ENCODE data around the gene VSIG10L. TPM values are rescaled to one million over a fixed set of nuclear protein-coding genes. Genes with fewer than 3 reads are reported as not detected.

The VSIG10L gene
- 0.77 TPM for total RNA-seq
- long read RNA-seq, partial matches to known transcripts = 2 of 2 reads
- long read RNA-seq, other reads (novel, unspliced or antisense) = 0 of 2 reads

DNA sequence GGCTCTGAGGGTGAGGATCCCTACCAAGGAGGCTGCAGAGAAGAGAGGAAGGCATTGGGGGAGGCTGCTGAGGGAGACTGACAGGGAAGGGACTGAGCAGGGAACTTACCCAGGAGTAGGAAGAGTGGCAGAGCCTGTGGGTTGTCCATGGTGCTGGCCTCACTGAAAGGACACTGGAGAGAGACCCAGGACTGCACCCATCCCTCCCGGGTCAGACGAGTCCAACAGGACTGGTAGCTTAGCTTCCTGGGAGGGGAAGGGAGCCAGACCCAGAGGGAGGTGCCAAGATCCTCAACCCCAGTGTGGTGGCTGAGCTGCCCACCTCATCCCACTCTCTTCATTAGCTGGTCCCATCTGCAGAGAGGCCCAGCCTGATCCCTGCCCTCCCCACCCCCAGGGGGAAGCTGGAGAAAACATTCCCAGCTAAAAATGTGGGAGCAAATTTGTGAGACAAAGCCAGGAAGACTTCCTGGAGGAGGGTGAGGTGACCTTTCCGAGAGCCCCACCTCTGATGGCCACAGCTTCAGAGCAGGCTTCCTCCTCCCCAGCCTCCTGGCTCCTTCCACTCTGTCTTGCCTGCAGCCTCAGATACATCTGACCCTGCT, at the start of gene VSIG10L:
Gene VSIG10L, minus strand, starts transcription at position 164 of the 605 bp plus-strand sequence. Its CDS starts 15 bp downstream, at position 149.
- no peak for DNase-seq
- ATAC-seq = no peak

DNA sequence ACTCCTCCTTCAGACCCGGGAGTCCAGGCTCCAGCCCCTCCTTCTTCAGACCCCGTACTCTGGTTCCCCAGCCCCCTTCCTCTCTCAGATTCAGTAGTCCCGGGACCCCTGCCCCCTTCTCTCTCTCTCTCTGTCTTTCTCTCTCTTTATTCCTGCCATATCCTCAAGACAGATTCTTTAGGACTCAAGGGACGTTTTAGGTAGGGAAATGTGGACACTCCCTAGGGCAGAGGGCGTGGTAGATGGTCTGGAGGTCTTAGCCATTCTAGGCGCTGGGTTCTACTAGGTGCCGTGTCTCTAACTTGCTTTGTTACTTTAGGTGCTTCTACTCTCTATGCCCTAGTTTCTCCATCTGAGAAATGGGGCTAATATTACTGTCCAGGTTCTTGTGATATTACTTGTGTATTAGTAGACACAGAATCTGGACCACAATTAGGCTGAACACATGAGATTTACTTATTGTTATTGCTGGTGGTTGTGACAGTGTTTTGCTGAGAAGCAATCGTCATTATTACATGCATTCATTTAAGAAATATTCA, 49.2 kb upstream of the VSIG10L start:
- ATAC-seq (no peak), DNase-seq (no peak)
- intact Hi-C loops (cut with micrococcal nuclease) = no loop called here

More for the DNA sequence above, at the start of gene VSIG10L:
- intact Hi-C loops (cut with micrococcal nuclease) = no loop called here

DNA sequence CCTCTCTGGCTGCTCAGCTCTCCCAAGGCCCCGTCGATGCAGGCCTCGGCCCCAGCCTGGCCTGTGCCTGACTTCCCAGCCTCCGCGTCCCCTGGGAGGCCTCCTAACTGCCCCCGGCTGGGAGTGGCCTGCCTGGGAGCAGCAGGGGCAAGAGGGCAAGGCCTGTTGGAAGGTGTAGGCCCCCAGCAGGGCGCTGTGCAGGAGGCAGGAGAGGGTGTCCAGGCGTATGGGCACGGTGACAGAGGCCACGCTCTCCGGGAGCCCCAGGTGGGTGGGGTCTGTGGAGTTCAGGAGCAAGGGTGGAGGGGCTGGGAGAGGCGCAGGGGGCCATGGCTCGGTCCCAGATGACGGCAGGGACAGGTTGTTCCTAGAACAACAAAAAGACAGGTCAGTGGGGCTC, 47.2 kb upstream of the VSIG10L start:
- intact Hi-C loops (cut with micrococcal nuclease) = no loop called here
- no peak for DNase-seq
- ATAC-seq = no peak

DNA sequence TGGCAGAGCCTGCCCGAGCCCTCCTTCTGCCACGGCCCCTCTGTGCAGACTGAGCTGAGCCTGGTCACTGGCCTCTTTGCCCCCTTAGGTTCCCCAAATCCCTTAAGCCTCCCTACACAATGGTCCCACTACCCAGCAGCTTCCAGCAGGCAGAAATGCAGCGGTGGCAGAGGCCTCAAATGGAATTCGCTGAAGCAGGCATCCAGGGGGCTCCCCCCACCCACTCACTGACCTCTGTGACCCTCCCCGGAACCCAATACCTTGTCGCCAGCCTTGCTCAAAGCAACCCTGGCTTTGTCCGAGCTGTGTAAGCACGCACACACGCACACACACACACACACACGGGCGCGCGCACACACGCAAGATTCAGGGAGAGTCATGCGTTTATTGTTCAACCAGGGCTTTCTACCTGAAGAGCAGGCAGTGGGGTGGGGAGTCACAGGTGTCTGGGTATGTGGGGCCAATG, 46.0 kb upstream of the VSIG10L start, which contains the start of gene LIM2:
Gene LIM2, minus strand, starts transcription at position 51 of the 466 bp plus-strand sequence. CDS start 531 bp downstream, outside the sequence.
- intact Hi-C loops (cut with micrococcal nuclease) = no loop called here
- DNase-seq (no peak), ATAC-seq (no peak)

DNA sequence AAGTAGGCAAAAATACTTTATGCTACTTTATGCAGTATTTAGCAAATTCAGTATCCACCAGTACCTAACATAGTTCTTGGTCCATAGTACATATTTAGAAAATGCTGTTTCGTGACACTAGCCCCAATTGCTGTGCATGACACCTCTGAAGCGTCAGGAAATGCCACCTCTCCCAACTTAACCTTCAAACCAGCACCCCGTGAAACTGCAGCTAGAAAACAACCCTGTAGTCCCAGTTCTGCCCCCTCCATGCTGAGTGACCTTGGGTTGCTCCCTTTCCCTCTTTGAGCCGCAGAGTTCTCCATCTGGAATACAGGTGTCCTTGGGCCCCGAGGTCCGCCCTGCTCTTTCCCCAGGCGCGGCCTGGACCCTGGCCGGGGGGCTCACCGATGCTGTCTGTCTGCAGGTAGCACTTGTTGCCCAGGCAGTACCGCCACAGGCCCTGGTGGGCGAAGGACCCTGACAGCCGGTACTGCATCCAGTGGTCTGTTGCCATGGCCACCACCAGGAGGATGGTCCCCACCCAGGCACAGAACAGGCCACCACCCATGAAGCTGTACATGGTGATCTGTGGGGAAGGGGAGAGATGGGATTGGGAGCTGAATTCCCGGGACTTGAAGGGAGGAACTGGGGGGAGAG, 45.1 kb upstream of the VSIG10L start:
- ATAC-seq = no peak
- no peak for DNase-seq
- intact Hi-C loops (cut with micrococcal nuclease) = no loop called here

DNA sequence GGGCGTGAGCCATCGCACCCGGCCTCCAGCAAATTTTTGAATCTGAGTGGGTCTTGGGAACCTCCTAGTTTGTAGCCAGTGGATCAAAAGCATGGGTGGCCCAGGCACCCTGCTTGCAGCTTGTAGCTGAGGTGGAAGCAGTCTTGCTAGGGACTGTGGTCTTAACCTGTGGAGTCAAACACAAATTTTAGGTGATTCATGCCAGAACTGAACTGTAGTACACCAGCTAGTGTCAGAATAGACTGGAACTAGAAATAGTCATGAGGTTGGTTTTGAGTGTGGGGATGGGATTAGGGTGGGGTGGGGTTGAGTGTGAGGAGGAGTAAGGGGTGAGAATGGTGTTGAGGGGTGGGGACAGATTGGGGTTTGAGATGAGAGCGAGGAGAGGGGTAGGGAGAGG, 40.1 kb upstream of the VSIG10L start:
- DNase-seq (no peak), ATAC-seq (no peak)
- intact Hi-C loops (cut with micrococcal nuclease) = no loop called here

DNA sequence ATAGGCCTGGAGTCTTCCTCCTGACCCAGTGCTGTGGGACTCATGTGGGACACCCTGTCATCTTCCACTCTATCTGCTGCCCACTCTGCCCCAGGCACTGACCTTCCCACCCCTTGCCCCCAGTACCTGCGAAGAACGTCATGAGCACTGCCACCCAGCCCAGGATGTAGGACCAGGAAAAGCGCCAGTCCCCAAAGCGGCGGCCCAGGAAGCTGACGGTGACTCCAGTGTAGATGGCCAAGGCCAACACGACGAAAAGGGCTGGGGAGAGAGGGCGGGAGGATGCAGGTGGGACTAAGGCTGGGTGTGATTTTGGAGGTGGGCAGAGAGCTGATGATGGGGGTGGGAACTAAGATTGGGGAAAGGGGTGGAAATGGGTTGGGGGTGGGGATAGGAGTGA, 38.4 kb upstream of the VSIG10L start:
- DNase-seq = no peak
- no peak for ATAC-seq
- intact Hi-C loops (cut with micrococcal nuclease) = no loop called here

DNA sequence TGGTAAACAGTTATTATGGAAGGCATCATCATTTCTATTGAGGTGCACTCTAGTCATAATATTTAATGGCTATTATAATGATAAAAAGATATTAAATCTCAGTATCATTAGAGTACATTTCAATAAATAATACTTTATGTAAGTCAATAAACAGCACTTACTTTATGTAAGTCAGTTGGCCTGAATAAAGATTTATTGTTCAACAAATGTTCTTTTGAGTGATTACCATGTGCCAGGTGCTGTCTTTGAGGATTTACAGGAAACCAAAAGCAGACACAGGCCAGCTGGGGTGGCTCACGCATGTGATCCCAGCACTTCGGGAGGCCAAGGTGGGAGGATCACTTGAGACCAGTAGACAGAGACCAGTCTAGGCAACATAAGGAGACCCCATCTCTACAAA, 35.5 kb upstream of the VSIG10L start:
- DNase-seq (no peak), ATAC-seq (no peak)
- intact Hi-C loops (cut with micrococcal nuclease) = no loop called here

DNA sequence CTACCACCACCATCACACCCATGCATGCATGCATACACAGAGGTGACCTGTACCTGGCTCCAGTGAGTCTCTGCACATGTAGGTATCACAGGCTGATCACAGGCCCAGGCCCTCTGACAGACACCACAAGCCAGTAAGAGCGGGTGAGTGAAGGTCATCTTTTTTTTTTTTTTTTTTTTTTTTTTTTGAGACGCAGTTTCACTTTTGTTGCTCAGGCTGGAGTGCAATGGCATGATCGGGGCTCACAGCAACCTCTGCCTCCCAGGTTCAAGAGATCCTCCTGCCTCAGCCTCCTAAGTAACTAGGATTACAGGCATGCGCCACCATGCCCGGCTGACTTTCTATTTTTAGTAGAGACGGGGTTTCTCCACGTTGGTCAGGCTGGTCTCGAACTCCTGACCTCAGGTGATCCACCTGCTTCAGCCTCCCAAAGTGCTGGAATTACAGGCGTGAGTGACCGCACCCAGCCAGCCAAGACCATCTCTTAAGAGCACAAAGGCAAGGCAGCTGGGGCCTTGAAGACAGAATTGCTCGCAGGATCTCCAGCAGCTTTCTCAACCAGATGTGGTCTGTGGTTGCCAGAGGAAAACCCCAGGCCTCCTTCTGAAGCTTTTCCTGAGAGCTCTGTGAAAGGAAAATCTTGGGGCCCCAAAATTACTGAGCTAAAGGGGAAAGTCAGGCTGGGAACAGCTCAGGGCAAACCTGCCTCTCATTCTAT, 33.7 kb upstream of the VSIG10L start:
- DNase-seq (no peak), ATAC-seq (no peak)
- intact Hi-C loops (cut with micrococcal nuclease) = no loop called here

DNA sequence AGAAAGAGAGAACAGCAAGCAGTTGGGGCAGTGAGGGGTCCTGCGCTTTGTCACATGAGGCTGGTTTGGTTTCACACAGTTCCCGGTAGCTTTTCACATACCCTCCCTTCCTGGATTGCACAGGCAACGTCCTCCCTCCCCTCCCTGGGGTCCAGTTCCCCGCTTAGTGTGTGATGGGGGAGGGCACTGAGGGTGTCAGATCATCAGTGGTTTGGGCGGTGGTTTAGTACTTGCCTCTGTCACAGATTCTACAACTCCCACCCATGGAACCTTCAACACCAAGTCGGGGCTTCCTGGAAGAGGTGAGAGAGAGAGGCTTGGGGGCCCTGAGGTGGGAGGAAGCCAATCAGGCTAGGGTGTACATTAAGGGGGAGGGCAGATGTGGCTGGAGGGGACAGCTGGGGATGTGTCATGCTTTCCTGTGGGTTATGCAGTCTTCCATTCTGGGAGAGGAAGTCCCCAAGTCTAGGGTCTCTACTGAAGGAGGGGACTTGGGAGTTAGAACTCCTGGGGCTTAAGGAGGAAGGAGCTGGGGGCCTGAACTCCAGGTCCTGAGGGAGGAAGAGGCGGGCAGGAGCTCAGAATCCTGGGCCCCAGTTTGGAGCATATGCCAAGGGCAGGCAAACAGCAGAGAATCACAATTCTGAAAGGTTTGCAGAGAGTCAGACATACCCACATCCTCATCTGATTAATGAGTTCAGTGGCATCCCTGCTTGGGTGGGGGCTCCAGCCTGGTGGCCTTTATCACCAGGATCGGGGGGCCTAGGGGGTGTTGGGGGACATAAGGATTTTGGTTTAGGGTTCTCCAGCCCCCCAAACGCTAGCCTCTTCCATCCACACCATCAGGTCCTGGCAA, 30.9 kb upstream of the VSIG10L start, which contains the start of gene NKG7:
Gene NKG7, minus strand, starts transcription at position 6 of the 856 bp plus-strand sequence. CDS start 119 bp downstream, outside the sequence.
- DNase-seq (no peak), ATAC-seq (no peak)
- intact Hi-C loops (cut with micrococcal nuclease) = no loop called here

DNA sequence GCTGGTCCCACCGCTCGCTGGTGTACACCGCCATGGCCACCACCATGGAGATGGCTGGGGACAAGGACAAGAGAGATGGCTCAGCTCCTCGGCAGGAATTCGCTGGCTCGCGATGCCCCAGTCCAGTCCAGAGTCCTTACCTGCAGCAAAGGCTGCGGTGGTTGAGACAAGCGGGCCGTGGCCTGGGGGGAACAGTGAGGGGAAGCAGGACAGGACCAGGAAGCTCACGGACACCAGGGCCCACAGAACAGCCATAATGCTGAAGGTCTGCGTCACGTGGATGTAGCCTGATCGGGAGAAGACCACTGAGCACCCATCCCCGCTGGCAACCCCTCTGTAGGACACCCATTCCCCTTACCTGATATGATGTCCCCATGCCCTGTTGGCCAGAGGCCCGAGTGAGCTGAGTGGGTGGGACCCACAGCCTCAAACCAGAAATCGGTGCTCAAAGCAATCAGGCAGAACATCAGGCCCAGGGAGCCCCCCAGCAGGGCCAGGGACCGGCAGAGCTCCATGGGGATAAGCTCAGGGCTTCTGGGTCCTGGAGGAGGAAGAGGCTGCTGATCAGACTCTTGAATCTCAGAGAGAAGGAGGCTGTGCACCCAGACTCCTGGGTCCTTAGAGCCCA, 30.2 kb upstream of the VSIG10L start:
- intact Hi-C loops (cut with micrococcal nuclease) = no loop called here
- ATAC-seq = no peak
- no peak for DNase-seq

DNA sequence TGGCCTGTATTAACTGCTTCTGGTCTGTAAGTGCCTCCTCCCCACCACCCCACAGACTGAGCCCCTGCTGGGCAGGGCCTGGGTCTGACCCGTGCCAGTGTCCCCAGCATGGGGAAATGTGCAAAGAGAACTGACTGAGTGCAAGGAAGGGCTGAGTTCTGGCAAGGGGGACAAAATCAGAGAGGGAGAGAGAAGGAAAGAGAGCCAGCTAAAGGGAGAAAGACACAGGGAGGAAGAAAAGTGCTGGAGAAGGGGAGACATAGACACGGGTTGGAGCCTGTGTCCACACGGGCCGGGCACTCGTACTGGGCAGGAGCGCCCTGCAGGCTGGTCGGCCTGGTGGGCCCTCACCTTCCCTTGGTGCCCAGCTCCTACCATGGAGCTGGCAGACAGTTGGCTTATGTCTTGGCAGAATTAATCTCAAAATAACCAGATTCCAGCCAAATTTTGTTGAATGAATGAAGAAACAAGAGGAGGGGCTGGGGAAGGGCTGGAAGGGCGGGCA, 29.3 kb upstream of the VSIG10L start:
- DNase-seq (no peak), ATAC-seq (no peak)
- intact Hi-C loops (cut with micrococcal nuclease) = no loop called here

DNA sequence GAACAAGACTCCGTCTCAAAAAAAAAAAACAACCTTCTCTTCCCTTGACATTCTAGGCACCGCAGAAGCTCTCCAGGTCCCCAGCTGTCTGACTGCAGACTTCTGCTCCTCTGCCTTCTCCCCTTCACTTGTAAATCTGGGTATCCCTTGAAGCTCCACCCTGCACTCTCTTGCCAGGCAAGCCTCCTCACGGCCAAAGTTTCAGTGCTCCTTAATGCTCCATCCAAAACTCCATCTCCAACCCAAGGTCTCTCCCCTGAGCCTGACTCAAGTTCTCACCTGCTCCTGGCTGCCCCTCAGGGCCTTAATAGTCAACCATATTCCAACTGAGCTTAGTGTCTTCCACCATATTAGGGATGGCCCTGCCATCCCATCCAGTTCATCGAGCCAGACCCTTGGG, 28.3 kb upstream of the VSIG10L start:
- no peak for DNase-seq
- no peak for ATAC-seq
- intact Hi-C loops (cut with micrococcal nuclease) = no loop called here

DNA sequence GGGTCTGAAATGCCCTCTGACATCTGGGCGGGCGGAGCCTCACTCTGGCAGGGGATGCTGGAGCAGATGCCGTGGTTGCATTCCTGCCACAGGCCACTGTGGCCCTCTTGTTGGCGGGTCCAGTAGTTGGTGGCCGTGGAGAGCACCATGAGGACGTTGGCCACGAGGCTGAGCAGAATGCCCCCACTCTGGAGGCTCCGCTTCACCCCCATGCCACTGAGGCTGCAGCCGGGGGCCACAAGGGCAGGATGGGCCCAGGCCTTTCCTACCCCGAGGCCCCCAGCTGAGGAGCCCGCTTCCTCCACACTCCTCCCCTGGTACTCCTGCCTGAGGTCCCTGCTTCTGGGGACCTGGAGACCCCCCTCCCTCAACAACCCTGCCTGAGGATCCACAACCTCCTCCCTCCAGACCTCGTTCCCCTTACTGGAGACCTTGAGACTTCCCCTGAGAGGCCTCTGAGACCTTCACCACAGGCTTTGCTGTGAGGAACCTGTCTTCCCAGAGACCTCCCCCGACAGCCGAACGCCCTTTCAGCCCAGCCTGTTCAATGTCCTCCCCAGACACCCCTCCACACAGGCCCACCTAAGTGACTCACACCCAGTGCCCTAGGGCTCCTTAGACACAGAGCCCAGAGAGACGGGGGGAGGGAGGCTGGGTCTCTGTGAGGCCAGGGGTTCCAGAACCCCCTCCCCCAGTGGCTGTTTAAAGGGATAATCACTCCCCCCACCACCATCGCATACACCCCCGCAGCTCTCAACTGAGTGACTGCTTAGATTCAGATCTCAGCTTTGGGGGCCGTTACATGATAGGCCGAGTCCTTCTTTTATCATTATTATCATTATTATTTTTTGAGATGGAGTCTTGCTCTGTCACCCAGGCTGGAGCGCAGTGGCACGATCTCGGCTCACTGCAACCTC, 26.7 kb upstream of the VSIG10L start, which contains the start of gene CLDND2:
Gene CLDND2, minus strand, starts transcription at position 638 of the 917 bp plus-strand sequence. Its CDS starts 426 bp downstream, at position 212.
- DNase-seq = no peak
- ATAC-seq = no peak
- intact Hi-C loops (cut with micrococcal nuclease) = no loop called here

DNA sequence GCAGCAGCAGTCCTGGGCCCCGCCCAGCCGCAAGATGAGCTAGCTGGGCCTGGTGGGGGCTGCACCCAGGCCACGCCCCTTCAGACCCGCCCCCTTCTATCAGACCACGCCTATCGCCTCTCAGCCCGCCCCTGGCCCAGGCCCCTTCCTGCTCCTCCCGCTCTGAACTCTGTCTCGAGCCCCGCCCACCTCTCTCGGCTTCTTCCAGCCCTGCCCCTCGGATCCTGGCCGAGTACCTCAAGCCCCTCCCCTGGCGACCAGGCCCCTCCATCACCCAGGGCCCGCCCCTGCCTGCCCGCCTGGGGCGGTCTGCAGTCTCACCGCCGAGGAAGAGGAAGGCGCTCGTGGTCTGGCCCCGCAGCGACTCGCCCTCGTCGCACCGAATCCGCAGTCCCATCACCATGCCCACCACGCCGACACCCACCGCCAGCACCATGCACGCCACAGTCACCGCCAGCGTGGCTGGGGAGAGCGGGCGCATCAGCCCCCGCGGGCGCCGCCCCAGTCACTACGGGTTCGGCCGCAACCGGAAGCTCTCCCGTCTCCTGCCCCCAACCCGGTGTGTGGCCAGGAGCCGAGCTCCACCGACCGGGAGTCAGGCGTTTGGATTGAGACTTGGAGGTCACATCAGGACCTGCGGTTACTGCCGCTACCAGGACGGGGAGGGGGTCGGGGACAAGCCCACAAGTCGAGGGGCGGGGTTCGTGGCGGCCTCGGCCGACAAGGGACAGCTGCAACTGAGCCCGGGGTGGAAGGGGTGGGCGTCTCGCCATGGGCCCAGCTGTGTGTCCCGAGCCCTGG, 25.8 kb upstream of the VSIG10L start:
- DNase-seq (peak; percentile 99), ATAC-seq (peak; percentile 89)
- intact Hi-C loops (cut with micrococcal nuclease) = no loop called here

DNA sequence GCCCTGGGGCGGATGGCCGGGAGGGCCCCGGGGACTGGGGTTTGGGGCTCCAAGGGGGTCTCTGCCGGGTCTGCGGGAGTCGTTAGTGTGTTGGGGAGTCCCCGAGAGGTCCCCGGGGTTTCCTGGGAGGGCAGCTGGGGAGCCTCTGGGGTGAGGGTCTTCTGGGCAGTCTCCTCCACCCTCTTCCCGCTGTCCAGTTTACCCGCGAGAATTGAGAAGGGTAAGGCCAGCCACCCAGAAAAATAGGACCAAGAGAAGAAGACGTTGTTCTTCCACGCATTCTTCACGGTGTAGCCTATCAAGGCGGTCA, 25.3 kb upstream of the VSIG10L start:
- ATAC-seq = no peak

More for the DNA sequence above, 25.3 kb upstream of the VSIG10L start:
- intact Hi-C loops (cut with micrococcal nuclease) = no loop called here
- peak; percentile 56 for DNase-seq
